ENCODE measurements around the gene CRYGA.

Gene CRYGA

DNA sequence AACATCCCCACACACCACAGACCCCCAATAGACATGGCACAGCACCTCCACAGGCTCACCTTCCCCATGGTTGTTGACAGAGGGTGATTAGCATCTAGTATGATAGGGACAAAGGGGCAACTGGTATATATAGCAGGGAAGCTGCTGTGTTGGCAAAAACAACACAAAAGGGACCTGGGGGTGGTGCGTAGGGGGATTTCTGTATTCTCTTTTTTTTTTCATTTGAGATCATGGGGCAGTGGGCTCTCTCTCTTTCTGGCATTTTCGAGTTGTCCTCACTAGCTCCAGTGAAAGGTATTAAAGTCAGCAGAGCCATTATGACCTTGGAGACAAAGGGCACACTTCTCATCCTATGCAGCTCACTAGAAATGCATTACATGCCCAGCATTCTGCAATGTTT is at the start of gene CRYGA:
Gene CRYGA, minus strand, starts transcription at position 101 of the 400 bp plus-strand sequence. Its CDS starts 33 bp downstream, at position 68.
- no peaks in the 10 kb centered on the region for H3K36me3 ChIP-seq (ENCODE audit: control insufficient read depth, insufficient read depth, low read length)
- H3K27me3 ChIP-seq (ENCODE audit: control insufficient read depth, insufficient read depth, low read length): no peaks in the 10 kb centered on the region
- H3K9ac ChIP-seq (ENCODE audit: low read length): no peak within 1 kb of the TSS
- no peak within 1 kb of the TSS for H3K4me3 ChIP-seq (ENCODE audit: low read depth, low read length)
- H3K27ac ChIP-seq (ENCODE audit: low read depth, low read length): no peak within 1 kb of the TSS
- no peaks in the 10 kb centered on the region for H3K9me3 ChIP-seq (ENCODE audit: control insufficient read depth, insufficient read depth, low read depth, low read length)
- 0 out of 2 replicates have a peak, but pooled peaks cover 3% of the 10 kb centered on the region for H3K4me1 ChIP-seq (ENCODE audit: control insufficient read depth, insufficient read depth, low read length)

DNA sequence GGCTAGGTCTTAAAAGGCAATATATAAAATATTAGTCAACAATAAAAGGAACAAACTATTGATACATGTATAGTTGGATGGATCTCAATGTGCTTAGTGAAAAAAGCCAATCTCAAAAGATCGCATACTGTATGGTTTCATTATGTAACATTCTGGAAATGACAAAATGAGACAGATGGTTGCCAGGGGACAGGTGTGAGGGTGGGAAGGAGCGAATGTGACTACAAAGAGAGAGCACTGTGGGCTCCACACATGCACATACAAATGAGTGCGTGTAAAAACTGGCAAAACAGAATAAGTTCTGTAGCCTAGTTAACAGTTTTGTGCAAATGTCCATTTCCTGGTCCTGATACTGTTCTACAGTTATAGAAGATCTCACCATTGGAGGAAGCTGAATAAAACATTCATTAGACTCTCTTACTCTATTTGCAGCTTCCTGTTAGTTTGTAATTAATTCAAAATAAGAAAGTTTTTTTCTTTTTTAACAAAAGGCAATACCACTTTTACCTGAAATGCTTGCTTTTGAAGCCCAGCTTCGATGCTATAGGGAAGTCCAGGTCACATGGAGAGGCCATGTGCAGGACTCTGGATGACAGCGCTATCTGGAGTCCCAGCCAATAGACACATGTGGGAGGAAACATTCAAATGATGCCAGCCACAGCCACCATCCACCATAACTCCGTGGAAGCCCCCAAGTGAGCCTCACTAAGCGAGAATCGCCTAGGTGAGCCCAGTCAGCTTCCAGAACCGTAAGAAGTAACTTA is 47.5 kb upstream of the CRYGA start:
- no peaks in the 10 kb centered on the region for H3K36me3 ChIP-seq (ENCODE audit: control insufficient read depth, insufficient read depth, low read length)
- no peak overlapping the region for H3K9ac ChIP-seq (ENCODE audit: low read length)
- no peak overlapping the region for H3K27ac ChIP-seq (ENCODE audit: low read depth, low read length)
- no peak overlapping the region for H3K4me3 ChIP-seq (ENCODE audit: low read depth, low read length)
- H3K27me3 ChIP-seq (ENCODE audit: control insufficient read depth, insufficient read depth, low read length): no peaks in the 10 kb centered on the region
- peaks cover 6% of the 10 kb centered on the region; the same call in 1 of the 2 replicates for H3K4me1 ChIP-seq (ENCODE audit: control insufficient read depth, insufficient read depth, low read length)
- no peaks in the 10 kb centered on the region for H3K9me3 ChIP-seq (ENCODE audit: control insufficient read depth, insufficient read depth, low read depth, low read length)

DNA sequence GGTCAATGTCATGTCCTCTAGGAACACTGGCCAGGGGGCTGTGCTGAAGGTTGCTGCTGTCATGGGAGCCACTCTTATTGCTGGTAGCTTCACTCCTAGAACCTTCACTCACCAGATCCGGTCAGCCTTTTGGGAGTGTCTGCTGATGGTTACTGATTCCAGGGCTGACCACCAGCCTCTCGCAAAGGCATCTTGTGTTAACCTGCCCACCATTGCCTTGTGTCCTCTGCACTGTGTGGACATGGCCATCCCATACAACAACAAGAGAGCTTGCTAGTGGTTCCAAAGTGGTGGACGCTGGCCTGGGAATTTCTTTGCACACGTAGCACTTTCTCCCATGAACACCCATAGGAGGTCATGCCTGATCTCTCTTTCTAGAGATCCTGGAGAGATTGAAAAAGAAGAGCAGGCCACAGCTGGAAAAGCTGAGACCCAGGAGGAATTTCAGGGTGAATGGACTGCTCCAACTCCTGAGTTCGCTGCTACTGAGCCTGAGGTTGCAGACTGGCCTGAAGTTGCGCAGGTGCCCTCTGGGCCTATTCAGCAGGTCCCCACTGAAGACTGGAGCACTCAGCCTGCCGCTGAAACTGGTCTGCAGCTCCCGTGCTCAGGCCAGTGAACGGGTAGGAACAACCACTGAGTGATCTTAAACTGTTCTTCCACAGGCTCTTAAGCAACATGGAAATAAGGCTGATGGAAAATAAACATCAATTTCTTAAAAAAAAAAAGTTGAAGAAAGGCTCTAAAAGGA is 45.1 kb upstream of the CRYGA start:
- Histone ChIP-seq H3K4me1 (ENCODE audit: control insufficient read depth, insufficient read depth, low read length) (no peaks in the 10 kb centered on the region), H3K27me3 (ENCODE audit: control insufficient read depth, insufficient read depth, low read length) (no peaks in the 10 kb centered on the region), H3K4me3 (ENCODE audit: low read depth, low read length) (no peak overlapping the region)

GRCh38 chr2:208207769-208208168 is 44.4 kb upstream of the CRYGA start:
- no peaks in the 10 kb centered on the region for H3K9me3 ChIP-seq (ENCODE audit: control insufficient read depth, insufficient read depth, low read depth, low read length)
- H3K4me1 ChIP-seq (ENCODE audit: control insufficient read depth, insufficient read depth, low read length): no peaks in the 10 kb centered on the region
- H3K27ac ChIP-seq (ENCODE audit: low read depth, low read length): no peak overlapping the region
- no peaks in the 10 kb centered on the region for H3K36me3 ChIP-seq (ENCODE audit: control insufficient read depth, insufficient read depth, low read length)
- no peak overlapping the region for H3K9ac ChIP-seq (ENCODE audit: low read length)
- H3K27me3 ChIP-seq (ENCODE audit: control insufficient read depth, insufficient read depth, low read length): no peaks in the 10 kb centered on the region
- H3K4me3 ChIP-seq (ENCODE audit: low read depth, low read length): no peak overlapping the region

More for the DNA sequence above, 45.1 kb upstream of the CRYGA start:
- Histone ChIP-seq H3K9me3 (ENCODE audit: control insufficient read depth, insufficient read depth, low read depth, low read length) (no peaks in the 10 kb centered on the region), H3K27ac (ENCODE audit: low read depth, low read length) (no peak overlapping the region), H3K9ac (ENCODE audit: low read length) (no peak overlapping the region), H3K36me3 (ENCODE audit: control insufficient read depth, insufficient read depth, low read length) (no peaks in the 10 kb centered on the region)

GRCh38 chr2:208204166-208204565 is 40.8 kb upstream of the CRYGA start:
- Histone ChIP-seq H3K4me1 (ENCODE audit: control insufficient read depth, insufficient read depth, low read length) (no peaks in the 10 kb centered on the region), H3K4me3 (ENCODE audit: low read depth, low read length) (no peak overlapping the region), H3K27me3 (ENCODE audit: control insufficient read depth, insufficient read depth, low read length) (no peaks in the 10 kb centered on the region), H3K9me3 (ENCODE audit: control insufficient read depth, insufficient read depth, low read depth, low read length) (no peaks in the 10 kb centered on the region), H3K27ac (ENCODE audit: low read depth, low read length) (no peak overlapping the region), H3K9ac (ENCODE audit: low read length) (no peak overlapping the region), H3K36me3 (ENCODE audit: control insufficient read depth, insufficient read depth, low read length) (no peaks in the 10 kb centered on the region)

- H3K9me3 ChIP-seq (ENCODE audit: control insufficient read depth, insufficient read depth, low read depth, low read length): no peaks in the 10 kb centered on the region
- no peak overlapping the region for H3K9ac ChIP-seq (ENCODE audit: low read length)
- H3K4me3 ChIP-seq (ENCODE audit: low read depth, low read length): no peak overlapping the region
- no peak overlapping the region for H3K27ac ChIP-seq (ENCODE audit: low read depth, low read length)
- no peaks in the 10 kb centered on the region for H3K4me1 ChIP-seq (ENCODE audit: control insufficient read depth, insufficient read depth, low read length)
- H3K27me3 ChIP-seq (ENCODE audit: control insufficient read depth, insufficient read depth, low read length): no peaks in the 10 kb centered on the region
- no peaks in the 10 kb centered on the region for H3K36me3 ChIP-seq (ENCODE audit: control insufficient read depth, insufficient read depth, low read length)
Observed at GRCh38 chr2:208195531-208195930, 32.1 kb upstream of the CRYGA start.

DNA sequence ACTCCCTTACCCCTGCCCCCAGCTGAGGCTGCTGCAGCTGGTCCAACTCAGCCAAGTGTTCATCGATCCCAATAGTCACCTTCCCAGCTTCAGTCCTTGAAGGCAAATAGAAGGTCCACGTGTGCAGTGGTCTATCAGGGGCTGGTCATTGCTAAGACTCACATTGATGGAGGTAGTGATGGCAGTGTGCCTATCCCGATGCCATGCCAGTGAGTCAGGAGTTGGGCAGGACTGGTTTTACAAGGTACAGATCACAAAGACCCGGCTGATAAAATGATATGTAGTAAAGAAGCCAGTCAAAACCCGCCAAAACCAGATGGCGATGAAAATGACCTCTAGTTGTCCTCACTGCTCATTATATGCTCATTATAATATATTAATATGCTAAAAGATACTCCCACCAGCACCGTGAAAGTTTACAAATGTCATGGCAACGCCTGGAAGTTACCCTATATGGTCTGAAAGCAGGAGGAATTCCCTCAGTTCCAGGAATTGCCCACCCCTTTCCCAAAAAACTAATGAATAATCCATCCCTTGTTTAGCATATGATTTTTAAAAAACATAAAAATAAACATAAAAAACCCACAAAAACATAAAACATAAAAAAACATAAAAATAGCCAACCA is 29.3 kb upstream of the CRYGA start:
- no peak overlapping the region for H3K27ac ChIP-seq (ENCODE audit: low read depth, low read length)
- H3K9ac ChIP-seq (ENCODE audit: low read length): no peak overlapping the region
- H3K36me3 ChIP-seq (ENCODE audit: control insufficient read depth, insufficient read depth, low read length): no peaks in the 10 kb centered on the region
- no peaks in the 10 kb centered on the region for H3K9me3 ChIP-seq (ENCODE audit: control insufficient read depth, insufficient read depth, low read depth, low read length)
- H3K27me3 ChIP-seq (ENCODE audit: control insufficient read depth, insufficient read depth, low read length): no peaks in the 10 kb centered on the region
- H3K4me1 ChIP-seq (ENCODE audit: control insufficient read depth, insufficient read depth, low read length): no peaks in the 10 kb centered on the region; the same call in 1 of the 2 replicates
- H3K4me3 ChIP-seq (ENCODE audit: low read depth, low read length): no peak overlapping the region

GRCh38 chr2:208189810-208190503 is 26.6 kb upstream of the CRYGA start, which contains the start of gene C2orf80:
Gene C2orf80 (minus strand): TSS chr2:208190030. CDS start chr2:208186986, 3,044 bp downstream.
- Histone ChIP-seq H3K4me3 (ENCODE audit: low read depth, low read length) (no peak within 1 kb of the TSS), H3K36me3 (ENCODE audit: control insufficient read depth, insufficient read depth, low read length) (no peaks in the 10 kb centered on the region), H3K27ac (ENCODE audit: low read depth, low read length) (no peak within 1 kb of the TSS), H3K9ac (ENCODE audit: low read length) (no peak within 1 kb of the TSS), H3K4me1 (ENCODE audit: control insufficient read depth, insufficient read depth, low read length) (peaks cover 9% of the 10 kb centered on the region), H3K9me3 (ENCODE audit: control insufficient read depth, insufficient read depth, low read depth, low read length) (no peaks in the 10 kb centered on the region), H3K27me3 (ENCODE audit: control insufficient read depth, insufficient read depth, low read length) (no peaks in the 10 kb centered on the region)

GRCh38 chr2:208189069-208189809 is 25.9 kb upstream of the CRYGA start:
- Histone ChIP-seq H3K27ac (ENCODE audit: low read depth, low read length) (no peak overlapping the region), H3K9me3 (ENCODE audit: control insufficient read depth, insufficient read depth, low read depth, low read length) (no peaks in the 10 kb centered on the region), H3K9ac (ENCODE audit: low read length) (no peak overlapping the region), H3K36me3 (ENCODE audit: control insufficient read depth, insufficient read depth, low read length) (no peaks in the 10 kb centered on the region), H3K4me1 (ENCODE audit: control insufficient read depth, insufficient read depth, low read length) (peaks cover 16% of the 10 kb centered on the region), H3K27me3 (ENCODE audit: control insufficient read depth, insufficient read depth, low read length) (no peaks in the 10 kb centered on the region), H3K4me3 (ENCODE audit: low read depth, low read length) (no peak overlapping the region)

- H3K27me3 ChIP-seq (ENCODE audit: control insufficient read depth, insufficient read depth, low read length): no peaks in the 10 kb centered on the region
- H3K4me1 ChIP-seq (ENCODE audit: control insufficient read depth, insufficient read depth, low read length): peaks cover 24% of the 10 kb centered on the region
Observed at GRCh38 chr2:208186893-208187292, 23.5 kb upstream of the CRYGA start.

More at GRCh38 chr2:208186893-208187292, 23.5 kb upstream of the CRYGA start:
- Histone ChIP-seq H3K4me3 (ENCODE audit: low read depth, low read length) (no peak overlapping the region), H3K9ac (ENCODE audit: low read length) (no peak overlapping the region), H3K27ac (ENCODE audit: low read depth, low read length) (no peak overlapping the region), H3K9me3 (ENCODE audit: control insufficient read depth, insufficient read depth, low read depth, low read length) (no peaks in the 10 kb centered on the region), H3K36me3 (ENCODE audit: control insufficient read depth, insufficient read depth, low read length) (no peaks in the 10 kb centered on the region)
